Measurements from ENCODE around the gene TGFBR3.

DNA sequence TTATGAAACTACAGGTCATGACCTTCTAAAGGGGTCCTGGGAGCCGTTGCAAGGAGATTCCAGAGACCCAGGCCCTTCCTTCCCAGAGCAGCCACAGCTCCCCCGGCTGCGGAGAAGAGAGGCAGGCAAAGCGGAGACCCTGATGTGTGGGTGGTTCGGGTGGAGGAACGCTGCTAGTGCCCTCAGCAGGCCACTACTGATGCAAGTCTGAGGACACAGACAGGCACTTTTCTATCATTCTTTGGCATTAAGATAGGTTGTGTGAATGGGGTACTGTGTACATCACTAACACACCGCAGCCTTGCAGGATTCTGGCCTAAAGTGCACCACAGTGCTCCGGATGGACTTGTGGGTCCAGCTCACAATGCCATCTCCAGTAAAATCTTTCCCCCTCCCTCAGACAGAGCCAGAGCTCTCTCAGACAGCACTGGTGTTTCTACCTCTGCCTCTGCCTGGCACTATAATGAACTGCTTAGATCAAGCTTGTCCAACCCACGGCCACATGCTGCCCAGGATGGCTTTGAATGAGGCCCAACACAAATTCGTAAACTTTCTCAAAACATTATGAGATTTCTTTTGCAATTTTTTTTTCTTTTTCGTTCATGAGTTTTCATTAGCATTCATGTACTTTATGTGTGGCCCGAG, 121.4 kb downstream of the TGFBR3 start:
- TF ChIP-seq, protein P1, sequence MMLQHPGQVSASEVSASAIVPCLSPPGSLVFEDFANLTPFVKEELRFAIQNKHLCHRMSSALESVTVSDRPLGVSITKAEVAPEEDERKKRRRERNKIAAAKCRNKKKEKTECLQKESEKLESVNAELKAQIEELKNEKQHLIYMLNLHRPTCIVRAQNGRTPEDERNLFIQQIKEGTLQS (CRISPR knock-in tag; conservative IDR thresholded peaks at IDR 0.05), result no peak
- TF ChIP-seq, protein P2, sequence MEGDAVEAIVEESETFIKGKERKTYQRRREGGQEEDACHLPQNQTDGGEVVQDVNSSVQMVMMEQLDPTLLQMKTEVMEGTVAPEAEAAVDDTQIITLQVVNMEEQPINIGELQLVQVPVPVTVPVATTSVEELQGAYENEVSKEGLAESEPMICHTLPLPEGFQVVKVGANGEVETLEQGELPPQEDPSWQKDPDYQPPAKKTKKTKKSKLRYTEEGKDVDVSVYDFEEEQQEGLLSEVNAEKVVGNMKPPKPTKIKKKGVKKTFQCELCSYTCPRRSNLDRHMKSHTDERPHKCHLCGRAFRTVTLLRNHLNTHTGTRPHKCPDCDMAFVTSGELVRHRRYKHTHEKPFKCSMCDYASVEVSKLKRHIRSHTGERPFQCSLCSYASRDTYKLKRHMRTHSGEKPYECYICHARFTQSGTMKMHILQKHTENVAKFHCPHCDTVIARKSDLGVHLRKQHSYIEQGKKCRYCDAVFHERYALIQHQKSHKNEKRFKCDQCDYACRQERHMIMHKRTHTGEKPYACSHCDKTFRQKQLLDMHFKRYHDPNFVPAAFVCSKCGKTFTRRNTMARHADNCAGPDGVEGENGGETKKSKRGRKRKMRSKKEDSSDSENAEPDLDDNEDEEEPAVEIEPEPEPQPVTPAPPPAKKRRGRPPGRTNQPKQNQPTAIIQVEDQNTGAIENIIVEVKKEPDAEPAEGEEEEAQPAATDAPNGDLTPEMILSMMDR (IDR thresholded peaks at IDR 0.05), result no peak
- TF ChIP-seq GTF2I (CRISPR knock-in tag; conservative IDR thresholded peaks at IDR 0.05) (no peak), CBFB (CRISPR knock-in tag; IDR thresholded peaks at IDR 0.05; ENCODE audit: low read depth) (no peak)
